CD14-positive monocyte (primary cell): Measurements from ENCODE around the gene PRXL2C. TPM values are rescaled to one million over a fixed set of nuclear protein-coding genes. Genes with fewer than 3 reads are reported as not detected.

Experiments used
- DNase-seq, 3 donors: peaks; one replicate each; pipeline ENCODE4 v3.0.0-alpha.2; 2011 to 2022
- H2AFZ ChIP-seq: 2 replicates; pipeline ENCODE4 v1.6.0; 2012; ENCODE audit warnings: mild to moderate bottlenecking, low read depth, low read length, inconsistent platforms; ENCODE audit not compliant: insufficient read depth, poor library complexity, severe bottlenecking
- H3K27ac ChIP-seq, 2 donors: 1 replicate in 1 of 2; 2 replicates in 1 of 2; pipeline ENCODE4 v1.5.1; 2012 to 2013; ENCODE audit warnings: low read length in 2 of 2, control low read depth in 1 of 2, inconsistent platforms in 1 of 2, low read depth in 1 of 2, mild to moderate bottlenecking in 1 of 2
- H3K27me3 ChIP-seq, 2 donors: one replicate each; pipeline versions ENCODE4 v1.6.0 to v1.6.1; 2011 to 2013; ENCODE audit warnings: low read length in 2 of 2; ENCODE audit not compliant: control insufficient read depth in 2 of 2, insufficient read depth in 2 of 2
- H3K36me3 ChIP-seq, 2 donors: replicated peaks in 1 of 2; 1 replicate in 1 of 2; 2 replicates in 1 of 2; pipeline versions ENCODE4 v1.5.1 to v1.6.1; 2012 to 2013; ENCODE audit warnings: low read length in 2 of 2, control low read depth in 1 of 2, inconsistent platforms in 1 of 2, mild to moderate bottlenecking in 1 of 2; ENCODE audit not compliant: insufficient read depth in 2 of 2, control insufficient read depth in 1 of 2
- H3K4me1 ChIP-seq, 2 donors: 1 replicate in 1 of 2; 2 replicates in 1 of 2; pipeline versions ENCODE4 v1.5.1 to v1.6.1; 2012 to 2013; ENCODE audit warnings: low read length in 2 of 2, control low read depth in 1 of 2, inconsistent platforms in 1 of 2, mild to moderate bottlenecking in 1 of 2, moderate library complexity in 1 of 2; ENCODE audit not compliant: insufficient read depth in 2 of 2, control insufficient read depth in 1 of 2
- H3K4me2 ChIP-seq: replicated peaks from 2 replicates; pipeline ENCODE3; 2012; ENCODE audit warnings: low read length, moderate library complexity, mild to moderate bottlenecking; ENCODE audit not compliant: poor library complexity, severe bottlenecking; ENCODE audit errors: extremely low read depth
- H3K4me3 ChIP-seq, 3 experiments: fragments of 200-600 bp in 1 of 3; sonication (generic) in 1 of 3; replicated peaks in 1 of 3; 1 replicate in 2 of 3; 2 replicates in 1 of 3; pipeline ENCODE4 v1.5.1; 2011 to 2013; ENCODE audit warnings: low read length in 3 of 3, mild to moderate bottlenecking in 3 of 3, control low read depth in 2 of 3, low read depth in 2 of 3, inconsistent platforms in 1 of 3, moderate library complexity in 1 of 3
- H3K79me2 ChIP-seq: 2 replicates; pipeline ENCODE4 v1.6.0; 2012; ENCODE audit warnings: mild to moderate bottlenecking, control low read depth, inconsistent platforms, low read length, moderate library complexity; ENCODE audit not compliant: insufficient read depth
- H3K9ac ChIP-seq: 2 replicates; pipeline ENCODE4 v1.6.0; 2017; ENCODE audit warnings: low read length, mild to moderate bottlenecking; ENCODE audit not compliant: insufficient read depth, poor library complexity, severe bottlenecking
- H3K9me3 ChIP-seq, 2 donors: replicated peaks in 1 of 2; 1 replicate in 1 of 2; 2 replicates in 1 of 2; pipeline versions ENCODE4 v1.5.1 to v1.6.1; 2012 to 2013; ENCODE audit warnings: low read length in 2 of 2, control low read depth in 1 of 2; ENCODE audit not compliant: control insufficient read depth in 1 of 2, insufficient read depth in 1 of 2
- H4K20me1 ChIP-seq: 2 replicates; pipeline ENCODE4 v1.6.0; 2012; ENCODE audit warnings: mild to moderate bottlenecking, low read length, control low read depth, moderate library complexity; ENCODE audit not compliant: insufficient read depth
- H3K27ac Mint-ChIP-seq, 7 donors: one replicate each; pipeline ENCODE4 v1.8.0; 2020; ENCODE audit warnings: mild to moderate bottlenecking in 7 of 7, mixed read lengths in 7 of 7, moderate library complexity in 6 of 7, inconsistent platforms in 2 of 7
- H3K27me3 Mint-ChIP-seq, 3 donors: one replicate each; pipeline ENCODE4 v1.8.0; 2021 to 2022; ENCODE audit warnings: low read depth in 3 of 3, mild to moderate bottlenecking in 3 of 3, mixed read lengths in 3 of 3, moderate library complexity in 3 of 3, inconsistent platforms in 1 of 3
- H3K36me3 Mint-ChIP-seq, 2 donors: one replicate each; pipeline ENCODE4 v1.8.0; 2020; ENCODE audit warnings: mixed read lengths in 2 of 2, inconsistent platforms in 1 of 2, mild to moderate bottlenecking in 1 of 2
- H3K4me1 Mint-ChIP-seq: one replicate; pipeline ENCODE4 v1.8.0; 2020; ENCODE audit warnings: mild to moderate bottlenecking, mixed read lengths
- H3K4me3 Mint-ChIP-seq, 2 donors: one replicate each; pipeline ENCODE4 v1.8.0; 2020; ENCODE audit warnings: mild to moderate bottlenecking in 2 of 2, mixed read lengths in 2 of 2, moderate library complexity in 1 of 2
- H3K9me3 Mint-ChIP-seq, 7 donors: one replicate each; pipeline ENCODE4 v1.8.0; 2020 to 2022; ENCODE audit warnings: mixed read lengths in 7 of 7, mild to moderate bottlenecking in 6 of 7, moderate library complexity in 6 of 7, inconsistent platforms in 2 of 7
- CTCF ChIP-seq: fragments of 200-600 bp; IDR thresholded peaks from one replicate; pipeline ENCODE4 v1.8.0; 2022; ENCODE audit warnings: antibody characterized with exemption, mild to moderate bottlenecking
- WGBS: methylation state at CpG from one replicate; pipeline ENCODE4 v1.1.5; 2013; ENCODE audit warnings: missing lambda C conversion rate; ENCODE audit not compliant: insufficient coverage; 5-methylcytosine and 5-hydroxymethylcytosine counted together
- intact Hi-C, 2 donors: fragments of 100-400 bp; cut with micrococcal nuclease; formaldehyde crosslinking; loops; one replicate each; pipeline versions ENCODE4 v1.15.0 to v1.15.1; 2023
- polyA plus RNA-seq, 3 donors: library from polyadenylated mRNA; depleted of rRNA in 1 of 3; unstranded in 2 of 3; stranded (reverse) in 1 of 3; fragments of 300-500 nt in 2 of 3; fragments of >200 nt in 1 of 3; fragmentation: Illumina TruSeq in 2 of 3; gene quantifications; 1 replicate in 2 of 3; 2 replicates in 1 of 3; pipeline ENCODE4 v1.2.3, GENCODE V29; 2012 to 2021

The PRXL2C gene
- polyA plus RNA-seq, 3 donors: 9.2 to 14.6 (median 9.3) TPM

DNA sequence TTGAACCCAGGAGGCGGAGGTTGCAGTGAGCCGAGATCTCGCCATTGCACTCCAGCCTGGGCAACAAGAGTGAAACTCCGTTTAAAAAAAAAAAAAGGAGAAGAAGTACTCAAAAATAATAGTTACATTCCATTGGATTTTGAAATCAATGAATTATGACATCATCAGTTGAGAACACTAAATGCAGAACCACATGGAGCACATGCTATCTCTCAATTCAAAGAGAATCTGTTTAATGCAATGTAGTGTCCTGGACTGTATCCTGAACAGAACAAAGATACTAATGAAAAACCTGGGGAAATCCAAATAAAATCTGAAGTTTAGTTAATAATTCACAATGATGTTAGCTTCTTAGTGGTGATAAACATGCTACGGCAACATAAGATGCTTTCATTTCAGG is 55.8 kb downstream of the PRXL2C start:
- H3K9me3 Mint-ChIP-seq: peaks cover 0 to 11% (median 0%) of the 10 kb centered on the region in 7 donors
- TF ChIP-seq CTCF: no peak
- Histone ChIP-seq H2AFZ (no peak overlapping the region), H3K4me3 (no peak overlapping the region), H3K27me3 (no peaks in the 10 kb centered on the region), H3K4me2 (no peak overlapping the region), H3K9me3 (no peaks in the 10 kb centered on the region), H3K27ac (no peak overlapping the region), H4K20me1 (no peaks in the 10 kb centered on the region), H3K36me3 (no peaks in the 10 kb centered on the region), H3K9ac (no peak overlapping the region), H3K4me1 (no peaks in the 10 kb centered on the region), H3K79me2 (no peaks in the 10 kb centered on the region)
- no peaks in the 10 kb centered on the region for H3K36me3 Mint-ChIP-seq
- WGBS: 100% methylated on average over 1 of the region's 5 CpGs
- intact Hi-C loops: no loop called here
- H3K27me3 Mint-ChIP-seq: peaks cover 2 to 6% (median 3%) of the 10 kb centered on the region in 3 donors
- no peaks in the 10 kb centered on the region for H3K4me1 Mint-ChIP-seq
- peak in 1 of 3 donors; percentile 12 for DNase-seq
- H3K4me3 Mint-ChIP-seq: no peak overlapping the region
- no peak overlapping the region for H3K27ac Mint-ChIP-seq

- 100% methylated on average over 1 of the region's 5 CpGs for WGBS
- Histone ChIP-seq H3K4me3 (no peak overlapping the region), H4K20me1 (no peaks in the 10 kb centered on the region), H3K9me3 (no peaks in the 10 kb centered on the region), H3K27ac (no peak overlapping the region), H3K79me2 (no peaks in the 10 kb centered on the region), H3K4me1 (no peaks in the 10 kb centered on the region), H2AFZ (no peak overlapping the region), H3K36me3 (no peaks in the 10 kb centered on the region), H3K4me2 (no peak overlapping the region), H3K9ac (no peak overlapping the region), H3K27me3 (no peaks in the 10 kb centered on the region)
- intact Hi-C loops: no loop called here
- Mint-ChIP-seq H3K9me3 (peaks cover 0 to 5% (median under 1%) of the 10 kb centered on the region in 7 donors), H3K36me3 (no peaks in the 10 kb centered on the region), H3K4me1 (no peaks in the 10 kb centered on the region), H3K27me3 (peaks cover 2 to 6% (median 3%) of the 10 kb centered on the region in 3 donors), H3K27ac (peak overlapping the region in 1 of 7 donors; percentile 20), H3K4me3 (no peak overlapping the region)
- DNase-seq: no peak
- TF ChIP-seq CTCF: no peak
These were observed 58.5 kb downstream of the PRXL2C start for GRCh38 chr9:96596601-96597111.

Other genes with a start within 250 kb of the PRXL2C start
- gene ZNF367, start 236.9 kb downstream of the PRXL2C start, polyA plus RNA-seq: under 1 TPM in 2 of 3 donors, not detected in 1; 0.08 to 0.21 TPM
- under 1 TPM; 0.54 to 0.97 (median 0.68) TPM for gene HABP4, start 205.1 kb downstream of the PRXL2C start, polyA plus RNA-seq
- under 1 TPM; 0.03 to 0.47 (median 0.44) TPM for gene CDC14B, start 35.5 kb downstream of the PRXL2C start, polyA plus RNA-seq
- 1 to 10 TPM; 1.3 to 4.9 (median 1.5) TPM for gene ZNF510, start 122.8 kb upstream of the PRXL2C start, polyA plus RNA-seq
- 1 to 10 TPM; 1.1 to 1.3 (median 1.1) TPM for gene ZNF782, start 199.2 kb upstream of the PRXL2C start, polyA plus RNA-seq